ENCODE data around the gene ATP1A1. TPM values are rescaled to one million over a fixed set of nuclear protein-coding genes. Genes with fewer than 3 reads are reported as not detected.
A peak's percentile ranks its signal among the peaks of the same experiment; 100 is the strongest.

Gene ATP1A1
- total and polyA plus RNA-seq, 8 donors: 191 to 731 (median 235) TPM

DNA sequence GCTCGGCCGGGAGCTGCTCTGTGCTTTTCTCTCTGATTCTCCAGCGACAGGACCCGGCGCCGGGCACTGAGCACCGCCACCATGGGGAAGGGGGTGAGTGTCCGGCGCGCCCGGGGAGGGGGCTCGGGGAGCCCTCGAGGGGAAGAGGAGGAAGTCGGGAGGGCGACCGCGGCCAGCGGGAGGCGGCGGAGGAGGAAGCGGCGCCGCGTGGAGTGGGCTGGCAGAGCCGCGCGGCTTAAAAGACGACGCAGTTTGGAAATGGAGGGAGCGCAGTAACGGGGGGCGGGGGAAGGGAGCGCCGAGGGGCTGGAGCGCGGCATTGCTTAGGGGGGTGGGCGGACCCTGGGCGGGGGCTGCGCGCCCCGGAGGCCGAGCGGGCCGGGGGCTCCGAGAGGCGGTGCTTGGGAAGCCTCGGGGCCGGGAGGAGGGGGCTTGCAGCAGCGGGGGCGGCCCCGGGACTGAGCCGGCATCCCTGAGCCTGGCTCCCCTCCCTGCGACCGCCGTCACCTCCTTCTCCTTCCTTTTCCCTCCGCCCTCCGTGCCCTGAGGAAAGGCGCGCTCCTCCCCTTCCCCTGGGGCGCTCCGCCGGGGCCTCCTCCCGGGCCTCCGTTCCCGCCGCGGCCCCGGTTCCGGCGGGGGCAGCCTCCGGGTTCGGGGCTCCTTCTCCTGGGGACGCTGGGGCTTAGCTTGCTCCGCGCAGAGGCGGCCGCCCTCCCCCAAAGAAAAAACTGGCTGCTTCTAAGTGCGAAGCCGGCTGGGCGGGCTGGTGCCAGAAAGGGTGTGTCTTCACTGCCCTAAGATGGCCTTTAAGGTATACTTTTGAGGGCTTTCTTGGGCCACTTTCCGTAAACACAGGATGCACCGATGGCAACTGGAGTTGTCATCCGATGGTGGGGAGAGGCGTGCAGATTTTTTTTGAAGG is 648 bp downstream of the ATP1A1 start:
- peak; percentile 42 to 93 (median 70) for DNase-seq

DNA sequence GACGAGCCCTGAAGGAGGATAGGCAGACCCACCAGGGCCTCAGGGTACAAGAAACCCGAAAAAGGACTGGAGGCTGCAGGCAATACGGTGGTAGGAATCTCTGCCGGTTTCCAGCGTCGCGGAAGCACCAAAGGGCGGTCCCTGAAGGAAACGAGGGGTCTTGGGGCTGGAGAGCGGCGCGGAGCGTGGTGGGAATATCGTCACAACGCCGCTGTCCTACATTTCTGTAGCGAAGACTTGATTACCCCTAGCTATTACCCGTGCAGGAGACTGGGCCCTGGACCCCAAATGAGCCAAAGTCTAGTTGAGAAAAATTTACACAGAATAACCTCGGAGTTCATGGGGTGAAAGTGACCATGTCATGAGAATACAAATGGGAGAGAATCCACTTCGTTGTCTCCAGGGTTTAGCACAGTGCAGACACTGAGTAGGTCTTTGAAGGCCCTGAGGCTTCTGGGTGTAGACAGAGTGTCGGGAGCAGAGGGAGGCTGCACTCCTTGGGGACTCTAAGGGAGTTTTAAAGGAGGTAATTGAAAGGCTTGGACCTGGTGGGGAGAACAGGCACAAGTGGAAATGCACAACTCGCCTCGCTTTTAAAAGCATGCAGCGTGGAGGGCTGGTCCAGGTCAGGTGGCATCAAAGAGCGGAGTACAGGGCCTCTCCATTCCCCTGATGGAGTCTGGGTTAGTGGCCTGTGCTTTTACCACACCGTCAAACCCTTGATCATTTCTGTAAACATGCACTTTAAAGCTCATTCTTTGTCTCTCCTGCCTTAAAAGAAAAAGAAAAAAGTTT is 1.5 kb downstream of the ATP1A1 start:
- peaks cover 49 to 67% of the 10 kb centered on the region in 2 donors for H3K4me1 ChIP-seq
- peak overlapping the region; percentile 94 to 98 for H3K27ac ChIP-seq

More for the DNA sequence above, 648 bp downstream of the ATP1A1 start:
- H3K36me3 ChIP-seq: no peaks in the 10 kb centered on the region
- peak; percentile 28 for ATAC-seq
- H3K9me3 ChIP-seq: no peaks in the 10 kb centered on the region
- H3K27me3 ChIP-seq: no peaks in the 10 kb centered on the region
- intact Hi-C loops (cut with DNase I): no loop called here
- peaks cover 41 to 58% of the 10 kb centered on the region in 2 donors for H3K4me1 ChIP-seq
- peak overlapping the region; percentile 94 to 98 for H3K27ac ChIP-seq
- TF ChIP-seq, protein P1, sequence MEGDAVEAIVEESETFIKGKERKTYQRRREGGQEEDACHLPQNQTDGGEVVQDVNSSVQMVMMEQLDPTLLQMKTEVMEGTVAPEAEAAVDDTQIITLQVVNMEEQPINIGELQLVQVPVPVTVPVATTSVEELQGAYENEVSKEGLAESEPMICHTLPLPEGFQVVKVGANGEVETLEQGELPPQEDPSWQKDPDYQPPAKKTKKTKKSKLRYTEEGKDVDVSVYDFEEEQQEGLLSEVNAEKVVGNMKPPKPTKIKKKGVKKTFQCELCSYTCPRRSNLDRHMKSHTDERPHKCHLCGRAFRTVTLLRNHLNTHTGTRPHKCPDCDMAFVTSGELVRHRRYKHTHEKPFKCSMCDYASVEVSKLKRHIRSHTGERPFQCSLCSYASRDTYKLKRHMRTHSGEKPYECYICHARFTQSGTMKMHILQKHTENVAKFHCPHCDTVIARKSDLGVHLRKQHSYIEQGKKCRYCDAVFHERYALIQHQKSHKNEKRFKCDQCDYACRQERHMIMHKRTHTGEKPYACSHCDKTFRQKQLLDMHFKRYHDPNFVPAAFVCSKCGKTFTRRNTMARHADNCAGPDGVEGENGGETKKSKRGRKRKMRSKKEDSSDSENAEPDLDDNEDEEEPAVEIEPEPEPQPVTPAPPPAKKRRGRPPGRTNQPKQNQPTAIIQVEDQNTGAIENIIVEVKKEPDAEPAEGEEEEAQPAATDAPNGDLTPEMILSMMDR (IDR thresholded peaks at IDR 0.05): no peak
- H3K4me3 ChIP-seq: peak overlapping the region; percentile 77 to 89

DNA sequence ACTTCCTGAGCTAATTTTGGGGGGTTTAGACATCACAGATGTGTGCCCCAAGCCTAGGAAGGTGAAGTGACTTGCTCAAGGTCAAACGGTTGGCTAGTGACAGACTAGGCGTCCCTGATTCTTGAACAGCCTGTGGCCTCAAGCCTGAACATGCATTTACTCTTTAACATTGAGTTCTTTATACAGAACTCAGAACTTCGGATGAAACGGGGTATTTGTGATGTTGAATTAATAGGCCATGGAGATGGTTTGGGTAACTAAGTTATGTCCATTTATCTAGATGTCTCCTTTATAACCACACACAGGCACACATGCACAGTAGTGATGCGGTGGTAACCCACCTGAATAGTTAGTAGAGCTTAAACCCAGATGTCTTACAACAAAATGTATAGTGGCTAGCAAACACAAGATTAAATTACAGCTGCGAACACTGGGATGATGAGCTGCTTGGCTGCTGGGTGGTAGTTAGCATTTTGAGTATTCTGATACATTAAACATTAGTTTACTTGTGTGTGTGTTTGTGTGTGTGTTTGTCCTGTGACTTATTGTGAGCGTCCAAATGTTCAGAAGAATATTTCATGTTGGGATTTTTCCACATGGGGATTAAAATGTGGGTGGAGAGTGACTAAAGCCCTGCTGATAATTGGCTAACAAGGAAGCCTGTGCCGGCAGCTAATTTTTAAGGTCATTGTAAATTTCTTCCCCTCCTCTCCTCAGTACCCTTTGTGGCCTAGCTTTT is 2.3 kb downstream of the ATP1A1 start:
- DNase-seq: no peak
- Histone ChIP-seq H3K36me3 (no peaks in the 10 kb centered on the region), H3K9me3 (no peaks in the 10 kb centered on the region), H3K4me1 (peaks cover 56 to 75% of the 10 kb centered on the region in 2 donors), H3K27ac (peak overlapping the region; percentile 94 to 98), H3K4me3 (peak overlapping the region; percentile 12 to 89), H3K27me3 (no peaks in the 10 kb centered on the region)
- TF ChIP-seq, protein P1 (IDR thresholded peaks at IDR 0.05): no peak
- ATAC-seq: no peak
- intact Hi-C loops (cut with DNase I): no loop called here

More for the DNA sequence above, 1.5 kb downstream of the ATP1A1 start:
- H3K9me3 ChIP-seq: no peaks in the 10 kb centered on the region
- TF ChIP-seq, protein P1 (IDR thresholded peaks at IDR 0.05): no peak
- H3K27me3 ChIP-seq: no peaks in the 10 kb centered on the region
- H3K36me3 ChIP-seq: no peaks in the 10 kb centered on the region
- peak overlapping the region; percentile 77 to 89 for H3K4me3 ChIP-seq
- ATAC-seq: no peak
- DNase-seq: no peak
- intact Hi-C loops (cut with DNase I): no loop called here

DNA sequence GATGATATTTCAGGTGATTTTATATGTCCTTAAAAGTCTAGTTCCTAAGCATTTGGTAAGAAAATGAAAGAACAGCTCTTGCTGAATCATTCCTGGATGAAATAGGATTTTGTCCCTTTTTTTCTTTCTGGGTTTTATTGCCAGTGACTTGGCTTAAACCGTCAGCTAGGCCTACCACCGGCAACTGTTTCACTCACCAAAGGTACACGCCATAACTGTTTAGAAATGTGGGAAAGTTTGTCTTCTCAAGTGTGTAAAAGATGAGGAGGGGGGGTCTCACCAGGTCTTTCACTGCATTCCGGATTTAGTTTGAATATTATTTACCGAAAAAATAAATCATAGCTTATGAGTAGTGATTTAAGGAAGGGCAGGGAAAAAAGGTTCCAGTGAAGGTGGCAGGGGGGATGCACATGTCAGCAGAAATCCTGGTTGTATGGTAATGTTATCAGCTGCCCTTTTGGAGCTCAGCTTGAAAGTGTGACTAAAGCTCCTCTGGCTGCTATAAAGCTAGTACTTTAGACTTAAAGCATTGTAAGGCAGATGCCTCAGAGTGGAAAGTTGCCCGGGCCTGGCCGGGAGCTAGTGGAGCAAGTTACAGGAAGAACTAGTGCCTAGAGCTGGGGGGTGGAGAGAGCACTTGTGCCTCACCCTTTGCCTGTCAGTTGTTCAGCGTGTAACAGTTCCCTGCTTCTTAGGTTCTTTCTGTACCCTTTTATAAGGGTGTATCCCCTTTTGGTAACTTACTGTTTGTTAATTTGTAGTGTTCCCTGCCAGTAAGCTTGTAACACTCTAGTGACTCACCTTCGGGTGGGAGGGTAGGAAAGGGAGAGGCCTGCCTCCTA is 3.1 kb downstream of the ATP1A1 start:
- Histone ChIP-seq H3K36me3 (no peaks in the 10 kb centered on the region), H3K4me1 (peaks cover 64 to 83% of the 10 kb centered on the region in 2 donors), H3K9me3 (no peaks in the 10 kb centered on the region), H3K27ac (peak overlapping the region; percentile 94 to 98), H3K4me3 (peak overlapping the region in 1 of 2 donors; percentile 89), H3K27me3 (no peaks in the 10 kb centered on the region)
- ATAC-seq (peak; percentile 37), DNase-seq (peak in 3 of 4 donors; percentile 32 to 86 (median 85))
- TF ChIP-seq, protein P1 (IDR thresholded peaks at IDR 0.05): no peak
- intact Hi-C loops (cut with DNase I): no loop called here
